GM12874 (cell line): Measurements from ENCODE around the gene SCRN3.

Source experiments
- TF ChIP-seq, protein P1 (sequence below): IDR thresholded peaks from 2 replicates; pipeline ENCODE4 v1.5.1; 2011; ENCODE audit warnings: low read depth, mild to moderate bottlenecking, control low read depth, low read length, moderate library complexity; ENCODE audit not compliant: insufficient read depth

The SCRN3 gene

DNA sequence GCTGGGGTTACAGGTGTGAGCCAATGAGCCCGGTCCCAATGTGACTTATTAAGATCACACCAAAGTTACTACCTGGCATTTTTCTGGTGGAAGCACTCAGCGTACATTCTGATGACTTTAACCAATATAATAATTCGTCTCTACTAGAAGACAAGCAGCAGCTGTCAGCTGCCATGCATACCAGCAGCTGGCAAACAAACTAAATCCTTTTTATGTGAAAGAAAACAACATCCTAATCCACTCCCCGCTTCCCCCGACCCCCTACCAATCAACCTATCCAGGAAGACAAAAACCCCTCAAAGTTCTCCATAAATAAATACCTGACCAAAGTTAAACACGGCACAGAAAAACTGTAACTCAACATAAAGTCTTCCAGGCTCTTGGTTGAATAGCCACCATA lies 49.2 kb downstream of the SCRN3 start:
- TF ChIP-seq, protein P1, sequence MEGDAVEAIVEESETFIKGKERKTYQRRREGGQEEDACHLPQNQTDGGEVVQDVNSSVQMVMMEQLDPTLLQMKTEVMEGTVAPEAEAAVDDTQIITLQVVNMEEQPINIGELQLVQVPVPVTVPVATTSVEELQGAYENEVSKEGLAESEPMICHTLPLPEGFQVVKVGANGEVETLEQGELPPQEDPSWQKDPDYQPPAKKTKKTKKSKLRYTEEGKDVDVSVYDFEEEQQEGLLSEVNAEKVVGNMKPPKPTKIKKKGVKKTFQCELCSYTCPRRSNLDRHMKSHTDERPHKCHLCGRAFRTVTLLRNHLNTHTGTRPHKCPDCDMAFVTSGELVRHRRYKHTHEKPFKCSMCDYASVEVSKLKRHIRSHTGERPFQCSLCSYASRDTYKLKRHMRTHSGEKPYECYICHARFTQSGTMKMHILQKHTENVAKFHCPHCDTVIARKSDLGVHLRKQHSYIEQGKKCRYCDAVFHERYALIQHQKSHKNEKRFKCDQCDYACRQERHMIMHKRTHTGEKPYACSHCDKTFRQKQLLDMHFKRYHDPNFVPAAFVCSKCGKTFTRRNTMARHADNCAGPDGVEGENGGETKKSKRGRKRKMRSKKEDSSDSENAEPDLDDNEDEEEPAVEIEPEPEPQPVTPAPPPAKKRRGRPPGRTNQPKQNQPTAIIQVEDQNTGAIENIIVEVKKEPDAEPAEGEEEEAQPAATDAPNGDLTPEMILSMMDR, result no peak

DNA sequence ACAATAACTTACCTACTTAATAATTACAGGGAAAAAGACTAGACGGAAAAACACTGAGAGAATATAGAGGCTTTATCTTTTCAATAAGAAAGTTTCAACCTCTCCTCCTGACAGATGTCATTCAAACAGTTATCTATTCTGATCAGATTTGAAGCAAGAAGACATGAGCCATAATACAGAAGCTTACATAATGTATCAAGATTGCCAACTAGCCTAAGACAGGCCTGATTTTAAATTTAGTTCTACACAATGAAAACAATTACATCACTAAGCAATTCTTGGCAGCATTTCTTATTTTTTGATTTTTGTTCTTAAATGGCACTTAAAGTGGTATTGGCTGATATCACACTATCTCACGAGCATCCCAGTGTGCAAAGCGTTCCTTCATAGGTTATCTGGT lies 49.7 kb downstream of the SCRN3 start:
- TF ChIP-seq, protein P1, result no peak

DNA sequence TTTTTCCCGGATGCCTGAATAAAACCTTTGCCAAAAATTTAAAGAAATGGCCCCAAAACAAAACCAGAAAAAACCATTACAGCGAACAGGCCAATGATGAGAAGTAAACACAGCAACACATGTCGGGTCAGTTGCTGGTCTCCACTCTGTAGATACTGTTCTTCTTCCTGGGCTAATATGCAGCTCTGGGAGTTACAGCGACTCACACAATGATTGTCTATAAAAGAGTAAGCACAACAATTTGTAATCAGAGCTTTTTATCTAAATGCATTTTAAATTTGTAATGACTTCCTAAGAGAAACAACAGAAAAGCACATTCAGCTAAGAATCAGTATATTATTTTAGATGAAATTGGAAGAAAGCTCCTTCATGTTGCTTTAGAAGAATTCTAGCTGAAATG lies 51.0 kb downstream of the SCRN3 start:
- TF ChIP-seq, protein P1, result no peak

DNA sequence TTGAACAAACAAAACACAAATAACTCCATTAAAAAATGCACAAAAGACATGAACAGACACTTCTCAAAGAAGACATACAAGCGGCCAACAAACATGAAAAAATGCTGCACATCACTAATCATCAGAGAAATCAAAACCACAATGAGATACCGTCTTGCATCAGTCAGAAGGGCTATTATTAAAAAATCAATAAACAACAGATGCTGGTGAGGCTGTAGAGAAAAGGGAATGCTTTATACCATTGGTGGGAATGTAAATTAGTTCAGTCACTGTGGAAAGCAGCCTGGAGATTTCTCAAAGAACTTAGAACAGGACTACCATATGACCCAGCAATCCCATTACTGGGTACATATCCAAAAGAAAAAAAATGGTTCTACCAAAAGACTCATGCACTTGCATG lies 53.5 kb downstream of the SCRN3 start:
- TF ChIP-seq, protein P1, result no peak

DNA sequence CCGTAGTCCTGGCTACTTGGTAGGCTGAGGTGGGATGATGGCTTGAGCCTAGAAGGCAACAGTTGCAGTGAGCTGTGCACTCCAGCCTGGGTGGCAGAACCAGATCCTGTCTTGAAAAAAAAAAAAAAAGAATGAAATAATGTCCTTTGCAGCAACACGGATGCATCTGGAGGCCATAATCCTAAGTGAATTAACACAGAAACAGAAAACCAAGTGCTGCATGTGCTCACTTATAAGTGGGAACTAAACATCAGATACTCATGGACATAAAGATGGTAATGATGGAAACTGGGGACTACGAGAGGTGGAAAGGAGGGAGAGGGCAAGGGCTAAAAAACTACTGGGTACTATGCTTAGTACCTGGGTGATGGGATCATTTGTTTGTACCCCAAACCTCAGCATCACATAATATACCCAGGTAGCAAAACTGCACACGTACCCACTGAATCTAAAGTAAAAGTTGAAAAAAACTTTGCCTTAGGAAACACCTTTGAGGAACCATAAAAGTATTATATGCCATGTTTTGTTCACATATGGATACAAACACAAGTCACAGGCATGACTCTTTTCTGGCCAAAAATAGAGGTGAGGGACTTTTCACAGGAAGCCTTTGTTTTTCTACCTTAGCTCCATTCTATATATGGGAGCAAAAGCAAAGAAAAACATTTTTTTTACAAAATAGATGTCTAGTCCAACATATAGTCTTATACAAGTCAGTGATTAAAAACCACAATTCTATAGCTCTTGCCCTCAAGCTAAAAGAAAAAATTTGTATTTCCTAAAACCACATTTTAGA lies 54.7 kb downstream of the SCRN3 start:
- TF ChIP-seq, protein P1, result no peak

DNA sequence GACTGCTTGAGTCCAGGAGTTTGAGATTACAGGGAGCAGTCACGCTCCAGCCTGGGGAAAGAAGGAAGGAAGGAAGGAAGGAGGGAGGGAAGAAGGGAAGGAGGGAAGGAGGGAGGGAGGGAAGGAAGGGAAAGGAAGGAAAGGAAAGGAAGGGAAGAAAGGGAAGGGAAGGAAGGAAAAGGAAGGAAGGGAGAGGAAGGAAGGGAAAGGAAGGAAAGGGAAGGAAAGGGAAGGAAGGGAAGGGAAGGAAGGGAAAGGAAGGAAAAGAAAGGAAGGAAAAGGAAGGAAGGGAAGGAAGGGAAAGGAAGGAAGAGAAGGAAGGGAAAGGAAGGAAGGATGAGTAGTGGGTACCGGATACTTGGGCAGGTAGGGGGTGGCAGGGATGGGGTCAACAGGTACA lies 59.0 kb downstream of the SCRN3 start:
- TF ChIP-seq, protein P1, result no peak

DNA sequence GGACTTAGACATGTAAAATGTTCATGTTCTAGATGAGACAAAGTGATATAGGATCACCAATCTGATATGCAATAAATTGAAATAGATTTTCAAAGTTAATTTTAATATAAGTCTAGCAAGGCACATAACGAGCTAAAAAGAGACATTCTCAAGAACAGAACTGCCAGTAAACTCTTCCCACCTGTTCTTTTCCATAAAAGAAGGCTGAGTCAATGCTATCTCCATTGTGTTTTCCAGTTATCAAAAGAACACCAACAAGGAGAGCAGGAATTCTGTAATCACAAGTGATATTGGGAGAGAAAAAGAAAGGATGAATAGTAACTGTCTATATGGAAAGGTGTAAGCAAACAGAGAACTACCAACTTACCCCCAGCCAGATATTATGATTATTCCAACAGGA lies 65.7 kb downstream of the SCRN3 start:
- TF ChIP-seq, protein P1, result no peak
